GM11168 (cell line): Measurements from ENCODE around the gene APOO.
"Not testable (repeated sequence)": the region's sequence is repeated elsewhere in the genome, so short reads cannot be mapped to it uniquely, and the experiment has no call there.

ENCODE experiments used
- in situ Hi-C: fragments of 300-500 bp; cut with MboI; formaldehyde crosslinking; loops from one replicate; pipeline ENCODE4 v1.12.0; 2022; ENCODE audit warnings: low sequenced_read_pairs; ENCODE audit not compliant: unreplicated experiment

APOO gene

DNA sequence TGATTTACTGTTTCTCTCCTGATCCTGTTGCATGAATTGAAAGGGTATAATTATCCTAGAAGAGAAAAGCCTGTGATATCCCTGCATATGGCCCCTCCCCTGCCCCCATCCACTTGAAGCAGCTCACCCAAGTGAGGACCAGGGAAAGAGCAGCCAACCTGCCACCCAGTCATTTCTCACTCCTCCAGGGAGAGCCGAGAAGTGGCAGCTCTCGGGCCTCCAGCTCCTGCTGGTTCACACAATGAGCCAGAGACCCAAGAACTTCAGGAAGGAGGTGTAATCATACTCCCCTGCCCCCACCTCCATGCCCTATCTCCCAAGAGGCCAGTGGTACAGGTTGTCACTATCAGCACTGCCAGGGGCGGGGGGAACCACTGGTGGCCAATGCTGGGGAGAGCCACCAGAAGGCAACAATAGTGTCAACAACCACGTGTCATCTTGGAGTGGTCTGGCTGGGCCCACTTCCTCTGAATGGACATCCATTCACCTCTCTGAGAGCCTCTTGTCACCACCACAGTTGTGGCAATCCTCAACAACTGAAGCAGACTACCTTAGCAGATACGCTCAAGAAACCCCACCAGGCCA lies 42.9 kb downstream of the APOO start:
- in situ Hi-C loops: no loop called here

DNA sequence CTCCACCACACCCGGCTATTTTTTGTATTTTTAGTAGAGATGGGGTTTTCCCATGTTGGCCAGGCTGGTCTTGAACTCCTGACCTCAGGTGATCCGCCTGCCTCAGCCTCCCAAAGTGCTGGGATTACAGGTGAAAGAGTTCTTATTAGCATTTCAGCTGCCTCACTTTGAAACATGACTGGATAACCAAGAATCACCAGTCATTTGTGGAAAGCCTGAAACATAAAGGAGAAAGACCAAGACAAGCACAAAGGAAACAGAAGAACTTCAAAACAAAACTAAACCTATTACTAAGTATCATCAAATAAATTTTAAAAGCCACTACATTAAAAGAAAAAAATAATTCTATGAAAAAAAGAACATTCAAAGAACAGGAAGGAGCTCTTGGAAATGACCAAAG lies 45.8 kb downstream of the APOO start:
- in situ Hi-C loops: not testable (repeated sequence)

DNA sequence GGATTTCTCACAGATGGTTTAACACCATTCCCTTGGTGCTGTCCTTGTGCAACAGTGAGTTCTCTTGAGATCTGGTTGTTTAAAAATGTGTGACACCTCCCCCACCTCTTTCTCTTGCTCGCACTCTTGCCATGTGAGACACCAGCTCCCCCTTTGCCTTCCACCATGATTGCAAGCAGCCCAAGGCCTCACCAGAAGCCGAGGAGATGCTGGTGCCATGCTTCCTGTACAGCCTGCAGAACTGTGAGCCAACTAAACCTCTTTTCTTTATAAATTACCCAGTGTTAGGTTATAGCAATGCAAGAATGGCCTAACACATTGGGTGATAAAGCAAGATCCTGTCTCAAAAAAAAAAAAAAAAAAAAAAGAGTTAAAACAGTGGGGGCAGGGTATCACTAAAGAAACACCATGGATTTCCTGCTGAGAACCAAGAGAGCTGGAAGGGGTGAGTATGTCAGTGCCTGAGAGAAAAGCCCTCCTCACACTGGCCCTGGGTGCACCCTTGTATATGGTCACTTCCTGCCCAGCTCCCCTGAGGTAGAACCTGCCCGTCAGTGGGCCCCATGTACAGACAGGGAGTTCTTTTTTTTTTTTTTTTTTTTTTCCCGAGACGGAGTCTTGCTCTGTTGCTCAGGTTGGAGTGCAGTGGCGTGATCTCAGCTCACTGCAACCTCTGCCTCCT lies 46.4 kb downstream of the APOO start:
- in situ Hi-C loops: no loop called here

DNA sequence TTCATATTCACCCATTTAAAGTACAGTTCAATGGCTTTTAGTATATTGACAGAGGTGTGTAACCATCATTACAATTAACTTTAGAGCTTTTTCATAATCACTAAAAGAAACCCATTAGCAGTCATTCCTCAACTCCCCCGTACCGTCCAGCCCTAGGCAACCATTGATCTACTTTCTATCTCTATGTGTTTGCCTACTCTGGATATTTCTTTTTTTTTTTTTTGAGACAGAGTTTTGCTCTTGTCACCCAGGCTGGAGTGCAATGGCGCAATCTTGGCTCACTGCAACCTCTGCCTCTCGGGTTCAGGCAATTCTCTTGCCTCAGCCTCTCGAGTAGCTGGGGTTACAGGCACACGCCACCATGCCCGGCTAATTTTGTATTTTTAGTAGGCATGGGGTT lies 48.5 kb downstream of the APOO start:
- in situ Hi-C loops: not testable (repeated sequence)

DNA sequence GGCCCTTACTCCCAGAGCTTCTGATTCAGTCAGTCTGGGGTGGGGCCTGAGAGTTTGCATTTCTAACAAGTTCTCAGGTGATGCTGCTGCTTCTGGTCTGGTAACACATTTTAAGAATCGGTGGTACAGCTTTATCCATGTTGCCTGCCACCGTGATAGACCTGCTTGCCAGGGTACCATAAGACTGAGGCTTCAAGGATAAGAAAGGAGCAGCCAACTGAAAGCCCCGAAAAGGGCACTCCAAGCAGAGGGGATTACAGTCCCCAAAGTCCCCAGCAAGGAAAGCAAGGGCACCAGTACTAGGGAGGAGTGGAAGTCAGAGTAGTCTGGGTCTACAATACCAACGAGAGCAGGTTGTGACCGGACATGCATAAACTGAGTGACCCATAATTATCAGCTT lies 49.8 kb downstream of the APOO start:
- in situ Hi-C loops: no loop called here

DNA sequence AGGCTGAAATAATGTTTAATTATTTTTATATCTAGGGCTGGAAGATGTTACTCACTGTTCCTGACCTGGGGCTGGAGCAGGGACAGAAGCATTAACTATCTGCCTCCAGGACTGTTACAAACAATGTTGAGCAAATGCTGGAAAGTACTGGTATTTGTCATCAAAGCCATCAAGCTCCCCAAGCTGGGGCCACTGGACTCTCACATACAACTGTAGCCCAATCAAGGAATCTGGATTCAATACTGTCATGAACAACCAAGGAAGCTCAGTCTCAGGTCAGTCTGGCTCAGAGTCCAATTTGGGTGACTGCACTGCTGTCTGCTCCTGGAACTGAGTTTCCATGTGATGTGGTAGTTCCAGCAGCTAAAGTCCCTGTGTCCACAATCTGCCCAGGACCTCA lies 50.4 kb downstream of the APOO start:
- in situ Hi-C loops: no loop called here

DNA sequence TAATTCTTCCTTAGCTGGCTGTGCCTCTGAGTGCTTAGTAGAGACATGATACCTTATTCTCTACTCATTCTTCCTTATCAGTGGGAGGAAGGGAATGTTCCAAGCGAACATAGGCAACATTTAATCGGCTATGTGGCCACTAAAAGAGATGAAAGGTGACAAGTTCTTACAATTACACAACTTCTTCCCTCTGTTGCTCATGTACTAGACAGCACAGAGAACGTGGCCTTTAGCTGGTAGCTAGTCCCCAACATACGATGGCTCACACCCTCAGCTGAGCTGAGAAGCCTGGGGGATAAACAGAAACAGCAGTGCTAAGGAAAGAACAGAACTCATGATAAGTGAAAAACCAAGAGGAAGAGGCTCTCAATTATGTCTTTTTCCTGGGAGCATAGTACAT lies 52.2 kb downstream of the APOO start:
- in situ Hi-C loops: no loop called here

DNA sequence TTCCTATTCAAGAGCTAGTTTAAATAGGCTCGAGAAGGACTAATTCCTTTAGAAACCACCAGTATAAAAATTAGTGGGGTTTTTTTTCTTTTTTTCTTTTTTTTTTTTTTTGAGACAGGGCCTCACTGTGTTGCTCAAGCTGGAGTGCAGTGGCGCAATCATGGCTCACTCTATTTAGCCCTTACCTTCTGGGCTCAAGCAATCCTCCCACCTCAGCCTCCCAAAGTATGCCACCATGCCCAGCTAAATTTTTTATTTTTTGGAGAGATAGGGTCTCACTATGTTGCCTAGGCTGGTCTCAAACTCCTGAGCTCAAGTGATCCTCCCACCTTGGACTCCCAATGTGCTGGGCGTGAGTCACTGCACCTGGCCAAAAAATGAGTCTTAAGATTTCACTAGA lies 52.8 kb downstream of the APOO start:
- in situ Hi-C loops: no loop called here

DNA sequence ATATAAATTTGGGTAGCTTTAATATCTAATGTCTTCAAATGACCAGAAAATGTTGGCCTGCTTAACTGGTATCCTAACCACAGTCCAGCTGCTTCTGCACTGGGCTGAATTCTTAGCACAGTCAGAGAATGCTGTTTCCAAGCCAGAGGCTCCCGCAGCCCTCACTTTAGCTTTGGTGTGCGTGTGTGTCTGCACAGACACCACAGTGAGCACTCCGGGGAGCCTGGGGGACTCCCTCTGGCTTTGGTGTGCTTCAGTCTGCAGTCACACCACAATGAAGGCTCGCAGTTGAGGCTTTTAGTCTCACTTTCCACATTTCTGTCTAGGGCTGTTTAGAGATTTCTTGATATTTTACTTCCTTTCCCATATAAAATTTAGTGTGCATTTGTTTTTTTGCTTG lies 53.6 kb downstream of the APOO start:
- in situ Hi-C loops: no loop called here

DNA sequence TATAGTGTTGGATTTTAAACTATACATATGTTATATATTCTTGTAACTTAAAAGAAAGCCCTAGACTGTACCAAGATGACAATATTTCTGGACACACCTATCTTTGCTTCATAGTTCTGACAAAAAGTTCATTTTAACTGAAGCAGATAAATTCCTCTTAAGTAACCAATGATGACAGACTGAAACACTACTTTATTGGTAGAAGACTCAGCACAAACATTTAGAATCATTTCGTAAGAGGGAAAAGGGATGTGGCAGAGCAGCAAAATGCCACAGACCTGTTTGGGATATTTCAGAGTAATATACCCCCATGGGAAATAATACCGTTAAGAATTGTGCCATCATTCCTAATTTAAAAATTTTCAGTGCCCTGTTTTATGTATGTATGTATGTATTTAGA lies 56.2 kb downstream of the APOO start:
- in situ Hi-C loops: no loop called here

DNA sequence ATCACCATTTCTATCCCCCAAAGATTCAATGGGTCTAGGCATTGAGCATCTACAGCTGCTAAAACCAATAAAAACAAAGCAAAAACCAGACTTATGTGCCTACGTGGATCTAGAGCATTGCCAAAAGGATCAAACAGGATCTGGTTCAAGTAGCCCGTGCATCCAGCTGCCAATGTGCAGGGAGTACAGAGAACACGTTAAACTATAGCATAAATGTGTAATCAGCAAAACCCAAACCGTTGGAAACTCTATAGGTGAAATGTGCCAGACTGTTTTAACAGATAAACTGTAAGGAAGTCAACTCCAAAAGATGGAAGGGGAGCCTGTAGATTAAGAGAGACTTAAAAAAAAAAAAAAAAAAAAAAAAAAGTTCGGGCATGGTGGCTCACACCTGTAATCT lies 58.5 kb downstream of the APOO start:
- in situ Hi-C loops: no loop called here

DNA sequence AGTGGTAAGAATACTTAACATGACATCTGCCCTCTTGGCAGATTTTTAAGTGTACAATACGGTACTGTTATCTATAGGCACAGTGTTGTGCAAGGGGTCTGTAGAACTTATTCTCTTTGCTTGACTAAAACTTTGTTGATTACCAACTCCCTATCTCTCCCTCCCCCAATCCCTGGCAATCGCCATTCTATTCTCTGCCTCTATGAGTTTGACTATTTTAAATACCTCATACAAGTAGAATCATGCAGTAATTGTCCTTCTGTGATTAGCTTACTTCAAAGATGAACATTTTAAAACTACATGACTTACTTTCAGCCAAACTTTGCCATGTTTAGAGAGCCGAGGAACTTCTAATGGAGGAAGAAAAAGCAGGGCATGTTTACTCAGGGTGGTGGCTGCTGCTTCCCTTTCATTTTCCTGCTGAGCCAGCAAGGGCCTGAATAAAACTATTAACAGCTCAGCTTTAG lies 62.4 kb downstream of the APOO start:
- in situ Hi-C loops: no loop called here

DNA sequence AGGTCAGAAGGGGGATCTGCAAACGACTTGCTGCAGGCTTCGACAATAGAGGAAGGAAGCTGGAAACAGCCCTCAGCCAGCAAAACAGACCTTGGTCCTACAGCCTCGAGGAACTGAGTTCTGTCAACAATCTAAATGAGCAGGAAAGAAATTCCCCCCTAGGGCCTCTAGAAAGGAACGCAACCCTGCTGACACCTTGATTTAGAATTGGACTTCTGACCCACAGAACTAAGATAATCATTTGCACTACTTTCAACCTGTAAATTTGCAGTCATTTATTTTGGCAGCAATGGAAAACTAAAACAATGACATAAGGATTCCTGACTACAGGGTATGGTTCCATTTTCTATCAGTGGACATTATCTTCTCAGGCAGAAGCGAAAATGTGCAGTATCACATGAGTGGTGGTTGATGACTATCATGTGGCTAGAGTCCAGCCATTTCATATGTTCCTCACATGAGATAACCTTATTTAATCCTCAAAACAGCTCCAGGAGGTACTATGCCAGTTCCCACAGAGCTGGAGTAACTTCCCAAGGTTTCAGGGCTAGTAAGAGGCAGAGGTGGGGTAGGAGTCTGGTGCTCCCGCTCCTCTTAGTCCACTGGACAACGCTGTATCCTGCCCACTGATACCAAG lies 63.1 kb downstream of the APOO start:
- in situ Hi-C loops: no loop called here

DNA sequence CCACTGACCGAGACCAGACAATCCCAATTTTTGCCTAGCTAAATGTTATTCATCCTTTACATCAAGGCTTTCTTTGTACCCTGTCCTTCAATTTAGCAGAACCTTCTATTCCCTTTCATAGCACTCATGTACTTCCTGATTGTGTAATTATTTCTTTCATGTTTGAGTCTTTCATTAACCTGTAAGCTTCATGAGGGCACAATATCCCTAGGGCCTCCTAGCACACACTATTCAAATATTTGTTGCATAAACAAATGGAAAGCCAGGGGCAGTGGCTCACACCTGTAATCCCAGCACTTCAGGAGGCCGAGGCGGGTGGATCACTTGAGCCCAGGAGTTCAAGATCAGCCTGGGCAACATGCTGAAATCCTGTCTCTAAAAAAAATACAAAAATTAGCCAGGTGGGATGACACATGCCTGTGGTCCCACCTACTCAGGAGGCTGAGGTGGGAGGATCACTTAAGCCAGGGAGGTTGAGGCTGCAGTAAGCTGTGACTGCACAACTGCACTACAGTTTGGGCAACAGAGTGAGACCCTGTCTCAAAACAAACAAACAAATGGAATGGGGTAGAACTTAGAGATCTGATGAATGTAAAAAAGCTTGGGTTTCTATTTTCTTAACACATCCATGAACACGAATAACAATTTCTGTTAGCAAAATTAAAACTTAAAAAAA lies 65.8 kb downstream of the APOO start:
- in situ Hi-C loops: no loop called here

DNA sequence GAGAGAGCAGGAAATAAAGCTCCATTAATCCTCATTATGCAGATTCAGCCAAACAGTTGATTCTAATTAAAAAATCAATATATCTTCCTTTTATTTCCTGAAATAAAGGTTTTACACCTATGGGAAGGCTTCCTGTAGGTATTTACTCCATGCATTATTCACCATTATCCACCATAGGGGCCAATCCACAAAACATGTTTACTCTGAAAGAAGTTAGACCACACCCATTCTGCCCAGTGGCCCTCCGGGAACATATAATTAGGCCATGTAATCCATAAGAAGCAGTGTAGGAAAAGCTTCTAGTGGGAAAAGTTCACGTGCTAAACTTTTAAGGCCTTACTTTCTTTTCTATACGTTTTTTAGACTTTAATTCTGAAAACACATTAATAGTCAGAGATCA lies 67.1 kb downstream of the APOO start:
- in situ Hi-C loops: no loop called here

DNA sequence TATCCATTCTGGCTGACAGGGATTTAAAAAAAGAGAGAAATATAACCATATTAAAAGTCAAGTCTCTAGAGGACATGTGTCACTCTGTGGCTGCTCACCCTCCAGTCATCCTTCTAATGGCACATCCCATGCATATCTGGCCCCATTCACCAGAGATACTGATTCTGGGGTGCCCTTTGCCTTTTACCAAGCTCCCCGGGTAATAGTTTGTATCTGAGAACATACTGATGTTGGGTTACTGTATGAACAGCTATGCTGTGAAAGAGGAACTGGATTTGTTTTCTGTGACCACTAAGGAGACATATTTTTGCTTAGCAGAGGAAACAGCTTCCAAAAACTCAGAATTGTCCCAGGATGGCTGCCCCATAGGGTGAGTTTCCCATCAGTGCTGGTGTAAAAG lies 68.8 kb downstream of the APOO start:
- in situ Hi-C loops: no loop called here

DNA sequence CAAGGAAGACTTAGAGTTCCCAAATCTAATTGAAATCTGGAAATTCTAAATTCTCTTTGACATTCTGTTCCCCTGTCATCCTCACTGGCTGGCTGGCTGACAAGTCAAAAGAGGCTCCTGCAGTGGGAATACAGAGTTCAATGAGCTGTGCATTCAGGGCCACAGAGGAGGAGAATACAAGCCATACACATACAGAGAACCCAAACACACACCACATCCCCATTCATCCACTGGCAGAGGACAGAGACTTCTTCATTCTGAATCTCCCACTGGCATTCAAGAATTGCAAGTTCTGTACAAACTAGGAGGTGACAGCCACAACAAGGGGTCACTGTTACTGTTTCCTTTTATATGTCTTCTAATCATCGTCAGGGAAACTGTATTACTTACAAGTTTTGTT lies 75.0 kb downstream of the APOO start:
- in situ Hi-C loops: no loop called here

DNA sequence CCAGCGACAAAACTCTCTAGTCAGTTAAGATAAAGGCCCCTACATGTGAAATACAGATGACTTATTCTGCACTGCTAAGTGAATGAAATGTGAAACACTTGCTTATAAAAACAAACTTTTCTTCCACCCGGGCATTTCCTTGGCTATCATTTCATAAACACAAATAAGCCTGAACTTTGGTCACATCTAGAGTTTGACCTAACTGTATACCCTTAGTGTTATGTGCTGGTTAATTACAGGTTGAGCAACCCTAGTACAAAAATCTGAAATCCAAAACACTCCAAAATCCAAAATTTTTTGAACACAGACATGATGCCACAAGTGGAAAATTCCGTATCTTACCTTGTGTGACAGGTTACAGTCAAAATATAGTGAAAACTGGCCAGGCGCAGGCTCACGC lies 78.9 kb downstream of the APOO start:
- in situ Hi-C loops: no loop called here

DNA sequence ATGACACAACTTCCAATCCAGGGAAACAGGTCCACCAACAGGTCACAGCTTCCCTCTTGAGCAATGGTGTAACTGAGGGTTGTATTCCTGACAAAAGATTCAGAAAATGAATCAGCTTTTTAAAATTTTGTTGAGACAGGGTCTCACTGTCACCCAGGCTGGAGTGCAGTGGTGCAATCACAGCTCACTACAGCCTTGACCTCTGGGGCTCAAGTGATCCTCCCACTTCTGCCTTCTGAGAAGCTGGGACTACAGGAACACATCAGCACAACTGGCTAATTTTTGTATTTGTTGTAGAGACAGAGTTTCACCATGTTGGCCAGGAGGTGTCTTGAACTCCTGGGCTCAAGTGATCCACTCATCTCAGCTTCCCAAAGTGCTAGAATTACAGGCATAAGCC lies 81.1 kb downstream of the APOO start:
- in situ Hi-C loops: no loop called here

DNA sequence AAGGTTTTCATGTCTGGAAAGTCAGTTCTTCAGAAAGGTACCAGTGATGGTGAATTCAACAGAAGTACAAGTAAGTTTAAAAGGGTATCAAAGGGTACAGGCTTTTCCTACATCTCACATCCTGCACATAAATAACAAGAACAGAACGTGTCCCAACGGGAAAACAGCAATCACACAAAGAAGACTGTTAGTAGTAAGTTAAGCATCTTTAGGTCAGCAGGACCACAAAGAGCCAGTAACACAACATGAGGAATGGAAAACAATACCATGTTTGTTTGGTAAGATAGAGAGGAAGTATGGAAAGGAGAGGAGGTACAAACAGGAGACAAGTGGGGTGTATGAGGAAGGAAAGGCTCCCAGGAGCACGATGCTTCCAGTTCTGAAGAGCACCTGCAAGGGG lies 81.5 kb downstream of the APOO start:
- in situ Hi-C loops: no loop called here

DNA sequence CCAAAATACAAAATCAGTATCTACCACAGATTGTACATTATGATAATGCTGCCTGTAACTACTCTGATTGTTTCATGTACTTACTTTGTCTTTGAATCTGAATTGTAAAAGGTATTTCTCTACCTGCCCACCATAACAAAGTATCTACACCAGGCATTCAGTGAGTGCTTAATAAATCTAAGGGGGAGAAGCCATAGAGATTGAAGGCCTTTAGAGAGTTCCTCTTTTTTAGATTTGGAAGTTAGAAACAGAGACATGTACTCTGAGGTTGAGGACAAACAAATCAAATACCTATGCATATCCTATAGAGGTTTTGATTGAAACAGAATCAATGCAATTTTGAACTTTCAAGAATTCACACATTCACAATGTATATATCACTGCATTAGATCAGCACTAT lies 82.1 kb downstream of the APOO start:
- in situ Hi-C loops: no loop called here
